ENCODE results near the gene PRDX3.

DNA sequence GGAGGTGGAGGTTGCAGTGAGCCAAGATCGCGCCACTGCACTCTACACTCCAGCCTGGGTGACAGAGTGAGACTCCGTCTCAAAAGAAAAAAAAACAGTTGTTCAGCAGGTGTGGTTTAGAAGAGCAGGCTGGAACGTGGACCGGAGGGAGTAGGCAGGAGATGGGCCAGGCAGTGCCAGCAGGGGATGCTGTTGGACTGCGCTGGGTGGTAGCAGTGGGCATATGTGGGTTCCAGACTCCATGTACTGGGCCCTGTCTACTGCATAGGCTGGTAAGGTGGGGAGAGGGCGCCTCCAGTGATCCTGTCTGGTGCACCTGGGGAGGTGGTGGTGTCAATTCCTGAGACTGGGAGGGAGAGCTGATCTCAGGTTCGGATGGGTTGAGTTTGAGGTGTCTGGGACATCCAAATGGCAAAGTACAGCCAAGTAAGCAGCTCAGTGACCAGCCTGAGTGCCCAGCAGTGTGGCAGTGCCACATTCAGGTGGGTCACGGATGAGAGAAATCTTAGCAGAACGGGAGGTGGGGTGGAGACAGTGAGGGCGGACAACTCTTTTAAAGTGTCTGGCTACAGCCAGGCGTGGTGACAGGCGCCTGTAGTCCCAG lies 39.0 kb downstream of the PRDX3 start:
- TF ChIP-seq POLR2A (IDR thresholded peaks at IDR 0.05; ENCODE audit: low read depth, low read length) (no peak), CEBPB (IDR thresholded peaks at IDR 0.05; ENCODE audit: low read depth, low read length) (no peak), RCOR1 (IDR thresholded peaks at IDR 0.05; ENCODE audit: insufficient replicate concordance, low read length) (no peak), RAD21 (IDR thresholded peaks at IDR 0.05; ENCODE audit: low read length) (peak; percentile 80), FOS (IDR thresholded peaks at IDR 0.05; ENCODE audit: low read depth, low read length) (no peak), BHLHE40 (IDR thresholded peaks at IDR 0.05; ENCODE audit: low read depth, low read length) (no peak), SMC3 (IDR thresholded peaks at IDR 0.05; ENCODE audit: low read depth, low read length) (peak; percentile 48), MXI1 (IDR thresholded peaks at IDR 0.05; ENCODE audit: borderline replicate concordance, low read depth, low read length) (no peak)
- TF ChIP-seq, protein P1, sequence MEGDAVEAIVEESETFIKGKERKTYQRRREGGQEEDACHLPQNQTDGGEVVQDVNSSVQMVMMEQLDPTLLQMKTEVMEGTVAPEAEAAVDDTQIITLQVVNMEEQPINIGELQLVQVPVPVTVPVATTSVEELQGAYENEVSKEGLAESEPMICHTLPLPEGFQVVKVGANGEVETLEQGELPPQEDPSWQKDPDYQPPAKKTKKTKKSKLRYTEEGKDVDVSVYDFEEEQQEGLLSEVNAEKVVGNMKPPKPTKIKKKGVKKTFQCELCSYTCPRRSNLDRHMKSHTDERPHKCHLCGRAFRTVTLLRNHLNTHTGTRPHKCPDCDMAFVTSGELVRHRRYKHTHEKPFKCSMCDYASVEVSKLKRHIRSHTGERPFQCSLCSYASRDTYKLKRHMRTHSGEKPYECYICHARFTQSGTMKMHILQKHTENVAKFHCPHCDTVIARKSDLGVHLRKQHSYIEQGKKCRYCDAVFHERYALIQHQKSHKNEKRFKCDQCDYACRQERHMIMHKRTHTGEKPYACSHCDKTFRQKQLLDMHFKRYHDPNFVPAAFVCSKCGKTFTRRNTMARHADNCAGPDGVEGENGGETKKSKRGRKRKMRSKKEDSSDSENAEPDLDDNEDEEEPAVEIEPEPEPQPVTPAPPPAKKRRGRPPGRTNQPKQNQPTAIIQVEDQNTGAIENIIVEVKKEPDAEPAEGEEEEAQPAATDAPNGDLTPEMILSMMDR (conservative IDR thresholded peaks at IDR 0.05; ENCODE audit: low read depth, low read length): peak; percentile 66
- TF ChIP-seq, protein P2, sequence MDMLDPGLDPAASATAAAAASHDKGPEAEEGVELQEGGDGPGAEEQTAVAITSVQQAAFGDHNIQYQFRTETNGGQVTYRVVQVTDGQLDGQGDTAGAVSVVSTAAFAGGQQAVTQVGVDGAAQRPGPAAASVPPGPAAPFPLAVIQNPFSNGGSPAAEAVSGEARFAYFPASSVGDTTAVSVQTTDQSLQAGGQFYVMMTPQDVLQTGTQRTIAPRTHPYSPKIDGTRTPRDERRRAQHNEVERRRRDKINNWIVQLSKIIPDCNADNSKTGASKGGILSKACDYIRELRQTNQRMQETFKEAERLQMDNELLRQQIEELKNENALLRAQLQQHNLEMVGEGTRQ (IDR thresholded peaks at IDR 0.05; ENCODE audit: low read depth, low read length): no peak
- TF ChIP-seq, protein P3, sequence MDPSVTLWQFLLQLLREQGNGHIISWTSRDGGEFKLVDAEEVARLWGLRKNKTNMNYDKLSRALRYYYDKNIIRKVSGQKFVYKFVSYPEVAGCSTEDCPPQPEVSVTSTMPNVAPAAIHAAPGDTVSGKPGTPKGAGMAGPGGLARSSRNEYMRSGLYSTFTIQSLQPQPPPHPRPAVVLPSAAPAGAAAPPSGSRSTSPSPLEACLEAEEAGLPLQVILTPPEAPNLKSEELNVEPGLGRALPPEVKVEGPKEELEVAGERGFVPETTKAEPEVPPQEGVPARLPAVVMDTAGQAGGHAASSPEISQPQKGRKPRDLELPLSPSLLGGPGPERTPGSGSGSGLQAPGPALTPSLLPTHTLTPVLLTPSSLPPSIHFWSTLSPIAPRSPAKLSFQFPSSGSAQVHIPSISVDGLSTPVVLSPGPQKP (IDR thresholded peaks at IDR 0.05; ENCODE audit: borderline replicate concordance, low read depth, low read length): no peak
